Tibial nerve (tissue), 4 donors: Measurements from ENCODE around the gene ARMH1.

Experiments used
- EP300 ChIP-seq, 2 donors: sonication (generic); formaldehyde crosslinking; IDR thresholded peaks; one replicate each; pipeline ENCODE4 v1.6.1; 2017; ENCODE audit warnings: antibody characterized with exemption in 2 of 2, mild to moderate bottlenecking in 1 of 2
- POLR2A ChIP-seq, 2 donors: fragments of 450-650 bp; IDR thresholded peaks; one replicate each; pipeline ENCODE4 v1.6.1; 2017; ENCODE audit warnings: antibody characterized with exemption in 2 of 2, mild to moderate bottlenecking in 2 of 2, moderate library complexity in 2 of 2
- TF ChIP-seq, protein P1 (sequence below), 5 experiments: fragments of 200-600 bp in 3 of 5; fragments of 450-650 bp in 2 of 5; sonication (generic) in 3 of 5; IDR thresholded peaks; one replicate each; pipeline ENCODE4 v1.5.1; 2016 to 2019; ENCODE audit warnings: antibody characterized with exemption in 5 of 5, mild to moderate bottlenecking in 3 of 5, moderate library complexity in 2 of 5

DNA sequence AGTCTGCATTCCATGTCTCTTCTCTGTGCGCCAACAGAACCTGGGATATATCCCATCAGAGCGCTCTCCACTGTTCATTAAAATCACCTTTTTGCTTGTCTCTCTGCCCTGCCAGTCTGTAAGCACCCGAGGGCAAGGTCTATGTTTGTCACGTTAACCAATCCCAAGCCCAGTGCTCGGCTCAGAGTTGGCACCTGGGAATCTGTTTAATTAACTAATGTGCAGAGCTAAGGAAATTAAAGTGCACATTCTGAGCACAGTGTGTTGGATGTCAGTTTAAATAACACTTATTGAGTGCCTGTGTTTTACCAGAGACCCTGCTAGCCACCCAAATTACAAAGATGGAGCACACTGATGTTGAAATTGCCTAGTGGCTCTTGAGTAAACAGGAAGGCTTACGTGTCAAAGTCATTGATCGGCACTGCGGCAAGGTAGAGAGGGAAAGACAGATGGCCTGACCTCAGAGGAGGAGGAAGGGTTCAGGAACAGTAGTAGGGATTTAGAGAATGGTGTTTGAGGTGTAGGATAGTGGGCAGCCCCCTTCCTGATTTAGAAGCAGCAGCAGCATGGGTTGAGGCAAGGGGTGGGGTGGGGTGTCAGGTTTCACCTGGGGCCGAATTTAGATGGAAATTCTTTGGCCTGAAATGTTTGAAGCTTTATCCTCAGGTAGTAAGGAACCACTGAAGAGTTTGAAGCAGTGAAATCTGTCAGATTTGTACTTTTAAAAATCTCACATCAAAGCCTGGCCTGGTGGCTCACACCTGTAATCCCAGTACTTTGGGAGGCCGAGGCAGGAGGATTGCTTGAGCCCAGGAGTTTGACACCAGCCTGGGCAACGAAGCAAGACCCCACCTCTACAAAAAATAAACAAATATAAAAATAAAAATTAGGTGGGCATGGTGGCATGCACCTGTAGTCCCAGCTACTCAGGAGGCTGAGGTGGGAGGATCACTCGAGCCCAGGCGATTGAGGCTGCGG is 7.7 kb downstream of the ARMH1 start:
- TF ChIP-seq POLR2A (IDR thresholded peaks at IDR 0.05) (no peak), EP300 (IDR thresholded peaks at IDR 0.05) (no peak)
- TF ChIP-seq, protein P1, sequence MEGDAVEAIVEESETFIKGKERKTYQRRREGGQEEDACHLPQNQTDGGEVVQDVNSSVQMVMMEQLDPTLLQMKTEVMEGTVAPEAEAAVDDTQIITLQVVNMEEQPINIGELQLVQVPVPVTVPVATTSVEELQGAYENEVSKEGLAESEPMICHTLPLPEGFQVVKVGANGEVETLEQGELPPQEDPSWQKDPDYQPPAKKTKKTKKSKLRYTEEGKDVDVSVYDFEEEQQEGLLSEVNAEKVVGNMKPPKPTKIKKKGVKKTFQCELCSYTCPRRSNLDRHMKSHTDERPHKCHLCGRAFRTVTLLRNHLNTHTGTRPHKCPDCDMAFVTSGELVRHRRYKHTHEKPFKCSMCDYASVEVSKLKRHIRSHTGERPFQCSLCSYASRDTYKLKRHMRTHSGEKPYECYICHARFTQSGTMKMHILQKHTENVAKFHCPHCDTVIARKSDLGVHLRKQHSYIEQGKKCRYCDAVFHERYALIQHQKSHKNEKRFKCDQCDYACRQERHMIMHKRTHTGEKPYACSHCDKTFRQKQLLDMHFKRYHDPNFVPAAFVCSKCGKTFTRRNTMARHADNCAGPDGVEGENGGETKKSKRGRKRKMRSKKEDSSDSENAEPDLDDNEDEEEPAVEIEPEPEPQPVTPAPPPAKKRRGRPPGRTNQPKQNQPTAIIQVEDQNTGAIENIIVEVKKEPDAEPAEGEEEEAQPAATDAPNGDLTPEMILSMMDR (IDR thresholded peaks at IDR 0.05) = no peak
